Stomach (tissue), 4 donors: ENCODE results near the gene WIPF1.

ENCODE experiments used
- EP300 ChIP-seq: sonication (generic); formaldehyde crosslinking; IDR thresholded peaks from one replicate; pipeline ENCODE4 v1.6.1; 2017; ENCODE audit warnings: antibody characterized with exemption
- POLR2A ChIP-seq, 4 donors: fragments of 450-650 bp; IDR thresholded peaks; one replicate each; pipeline ENCODE4 v1.6.1; 2016; ENCODE audit warnings: antibody characterized with exemption in 4 of 4, control low read depth in 2 of 4, mild to moderate bottlenecking in 1 of 4, moderate library complexity in 1 of 4
- POLR2AphosphoS5 ChIP-seq, 3 donors: sonication (generic); formaldehyde crosslinking; IDR thresholded peaks; one replicate each; pipeline ENCODE4 v1.6.1; 2016; ENCODE audit warnings: antibody characterized with exemption in 3 of 3
- TF ChIP-seq, protein P1 (sequence below), 7 experiments: fragments of 450-650 bp in 4 of 7; fragments of 200-600 bp in 3 of 7; sonication (generic) in 3 of 7; IDR thresholded peaks; one replicate each; pipeline ENCODE4 v1.5.1; 2016 to 2019; ENCODE audit warnings: antibody characterized with exemption in 7 of 7, control low read depth in 2 of 7, mild to moderate bottlenecking in 1 of 7

- TF ChIP-seq, protein P1, sequence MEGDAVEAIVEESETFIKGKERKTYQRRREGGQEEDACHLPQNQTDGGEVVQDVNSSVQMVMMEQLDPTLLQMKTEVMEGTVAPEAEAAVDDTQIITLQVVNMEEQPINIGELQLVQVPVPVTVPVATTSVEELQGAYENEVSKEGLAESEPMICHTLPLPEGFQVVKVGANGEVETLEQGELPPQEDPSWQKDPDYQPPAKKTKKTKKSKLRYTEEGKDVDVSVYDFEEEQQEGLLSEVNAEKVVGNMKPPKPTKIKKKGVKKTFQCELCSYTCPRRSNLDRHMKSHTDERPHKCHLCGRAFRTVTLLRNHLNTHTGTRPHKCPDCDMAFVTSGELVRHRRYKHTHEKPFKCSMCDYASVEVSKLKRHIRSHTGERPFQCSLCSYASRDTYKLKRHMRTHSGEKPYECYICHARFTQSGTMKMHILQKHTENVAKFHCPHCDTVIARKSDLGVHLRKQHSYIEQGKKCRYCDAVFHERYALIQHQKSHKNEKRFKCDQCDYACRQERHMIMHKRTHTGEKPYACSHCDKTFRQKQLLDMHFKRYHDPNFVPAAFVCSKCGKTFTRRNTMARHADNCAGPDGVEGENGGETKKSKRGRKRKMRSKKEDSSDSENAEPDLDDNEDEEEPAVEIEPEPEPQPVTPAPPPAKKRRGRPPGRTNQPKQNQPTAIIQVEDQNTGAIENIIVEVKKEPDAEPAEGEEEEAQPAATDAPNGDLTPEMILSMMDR (IDR thresholded peaks at IDR 0.05), result no peak
- no peak for TF ChIP-seq POLR2AphosphoS5 (IDR thresholded peaks at IDR 0.05)
- no peak for TF ChIP-seq EP300
- TF ChIP-seq POLR2A (IDR thresholded peaks at IDR 0.05), result no peak
Measured at GRCh38 chr2:174524527-174524926, 73.1 kb downstream of the WIPF1 start.
